GM19043 (cell line): ENCODE measurements around the gene ABCA8.

ENCODE experiments used
- ATAC-seq: cut with Tn5 transposase; IDR thresholded peaks from one replicate; pipeline ENCODE4 v1.9.1; 2021; ENCODE audit warnings: low read depth; ENCODE audit not compliant: unreplicated experiment

The ABCA8 gene

DNA sequence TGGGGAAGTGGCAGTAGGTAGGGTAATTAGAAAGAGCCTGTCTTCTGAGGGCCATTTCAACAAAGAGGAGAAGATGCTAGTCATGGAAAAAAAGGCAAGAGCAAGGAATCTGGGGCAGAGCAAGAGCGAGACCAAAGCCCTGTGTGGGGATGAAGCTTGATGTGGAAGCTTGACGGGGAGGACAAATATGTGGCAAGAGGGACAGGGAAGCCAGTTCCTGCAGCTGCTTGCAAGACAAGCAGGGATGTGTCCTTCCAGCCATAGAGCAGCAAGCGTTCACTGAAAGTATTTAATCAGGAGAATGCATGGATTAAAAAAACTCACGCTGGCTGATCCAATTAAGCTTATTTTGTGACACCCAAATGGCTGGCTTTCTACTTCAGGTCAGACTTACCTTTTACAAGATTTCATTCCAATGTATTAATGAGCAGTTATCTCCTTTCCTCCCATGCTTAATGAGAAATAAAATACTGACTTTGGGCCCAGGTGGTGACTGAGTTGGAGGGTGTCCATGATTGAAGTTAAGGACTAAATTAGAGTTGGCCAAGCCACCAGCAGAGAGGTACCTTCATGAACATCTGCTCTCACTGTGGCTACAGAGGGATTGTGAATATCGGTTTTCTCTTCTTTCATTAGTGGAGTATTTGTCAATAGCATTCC is 76.8 kb downstream of the ABCA8 start:
- ATAC-seq = no peak

GRCh38 chr17:68871447-68871846 is 83.7 kb downstream of the ABCA8 start:
- no peak for ATAC-seq

DNA sequence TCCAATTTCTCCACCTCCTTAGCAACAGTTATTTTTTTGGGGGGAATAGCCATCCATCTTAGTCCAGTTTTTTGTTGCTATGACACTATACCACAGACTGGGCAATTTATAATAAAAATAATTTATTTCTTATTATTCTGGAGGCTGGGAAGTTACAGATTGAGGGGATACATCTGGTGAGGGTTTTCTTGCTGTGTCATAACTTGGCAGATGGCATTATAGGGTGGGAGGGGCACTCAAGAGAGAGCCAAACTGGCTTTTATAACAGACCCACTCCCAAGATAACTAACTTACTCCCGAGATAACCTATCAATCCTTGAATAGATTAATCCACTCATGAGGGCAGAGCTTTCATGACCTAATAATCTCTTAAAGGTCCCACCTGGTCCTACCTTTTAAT is 84.2 kb downstream of the ABCA8 start:
- ATAC-seq = no peak

GRCh38 chr17:68870161-68870826 is 84.9 kb downstream of the ABCA8 start:
- no peak for ATAC-seq

DNA sequence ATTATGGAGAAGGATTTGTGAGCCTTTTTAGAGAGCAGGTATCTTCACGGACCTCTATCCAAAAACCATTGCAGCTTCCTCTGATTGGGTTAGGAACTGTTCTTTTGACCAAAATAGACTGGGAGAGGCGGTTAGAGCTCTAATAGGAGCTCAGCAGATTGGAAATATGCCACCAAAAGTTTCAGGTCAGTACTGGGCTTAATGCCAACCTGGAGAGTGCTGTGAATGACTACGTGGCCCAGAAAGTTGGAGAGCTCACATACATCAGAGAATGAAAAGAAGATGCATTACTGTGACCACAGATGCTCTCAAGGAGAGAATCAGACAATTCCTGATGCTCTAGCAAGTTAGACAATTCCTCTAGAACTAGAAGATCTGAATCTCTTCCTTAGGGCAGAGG is 86.5 kb downstream of the ABCA8 start:
- ATAC-seq = no peak

DNA sequence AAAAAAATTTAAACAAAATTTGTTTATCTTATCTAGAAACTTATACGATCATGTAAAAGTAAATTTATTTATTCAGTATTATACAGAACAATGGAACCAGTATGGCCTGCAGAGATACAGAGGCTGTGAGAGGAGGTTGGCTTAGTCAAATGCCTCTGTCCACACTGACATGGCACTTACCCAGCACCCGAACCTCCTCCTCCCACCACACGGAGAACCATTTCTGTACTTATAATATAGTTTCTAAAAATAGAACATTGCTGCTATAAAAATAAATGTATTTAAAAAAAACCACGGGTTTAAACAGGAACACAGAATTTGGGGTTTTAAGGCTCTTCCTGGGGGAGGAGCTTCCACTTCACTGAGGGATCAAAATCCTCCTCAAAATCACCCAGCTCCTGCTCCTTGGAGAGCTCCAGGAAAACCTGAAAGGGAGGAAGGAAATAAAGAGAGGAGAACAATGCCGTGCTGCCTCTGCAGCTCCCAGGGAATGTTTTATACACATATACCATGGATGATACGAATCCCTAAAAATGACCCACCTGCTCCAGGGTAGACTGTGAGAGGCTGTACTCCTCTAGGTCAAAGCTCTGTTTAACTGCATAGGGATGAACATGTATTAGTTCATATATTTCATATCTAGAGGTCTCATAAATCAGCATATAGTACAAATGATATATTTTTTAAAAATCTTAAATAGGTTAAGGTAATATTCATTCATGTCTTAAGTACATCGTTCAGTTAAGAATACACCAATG is 87.3 kb downstream of the ABCA8 start:
- ATAC-seq = no peak

- ATAC-seq = no peak
Measured at GRCh38 chr17:68865584-68865983, 89.6 kb downstream of the ABCA8 start.

DNA sequence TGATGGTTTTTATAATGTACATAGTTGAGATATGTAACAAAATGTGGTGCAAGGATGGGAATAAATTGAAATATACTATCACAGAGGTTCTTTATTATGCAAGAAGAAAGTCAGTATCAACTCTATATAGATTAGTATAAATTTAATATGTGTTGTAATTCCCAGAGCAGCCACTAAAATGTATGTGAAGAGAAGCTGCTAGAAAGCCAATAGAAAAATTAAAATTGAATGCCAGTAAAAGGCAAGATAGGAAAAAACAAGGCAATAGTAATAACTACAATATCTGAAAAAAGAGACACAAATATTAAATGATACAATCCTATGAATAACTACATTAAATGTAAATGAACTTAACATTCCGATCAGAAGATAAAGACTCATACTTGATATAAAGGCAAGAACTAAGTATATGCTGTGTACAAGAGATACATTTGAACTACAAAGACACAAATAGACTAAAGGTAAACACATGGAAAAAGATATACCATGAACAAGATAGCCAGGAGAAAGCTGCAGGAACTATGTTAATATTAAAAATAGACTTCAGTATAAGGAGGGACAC is 92.0 kb downstream of the ABCA8 start:
- no peak for ATAC-seq

DNA sequence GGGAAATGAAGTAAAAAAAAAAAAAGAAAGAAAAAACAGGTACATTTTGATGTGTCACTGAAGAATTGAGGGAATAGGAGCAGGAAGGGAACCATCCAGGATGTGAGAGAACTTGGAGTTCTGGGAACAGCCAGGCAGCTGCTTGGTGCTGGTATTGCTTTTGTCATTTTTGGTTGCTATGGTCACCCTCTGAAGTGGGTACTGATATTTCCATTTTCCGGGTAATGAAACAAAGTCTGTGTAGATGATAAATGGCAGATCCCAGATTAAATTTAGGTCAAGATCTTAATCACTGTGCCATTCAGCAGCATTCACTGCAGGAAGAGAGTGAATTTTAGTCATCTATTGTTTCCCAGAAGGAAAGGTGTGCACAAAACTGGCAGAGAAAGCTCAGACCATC is 93.6 kb downstream of the ABCA8 start:
- ATAC-seq = no peak

DNA sequence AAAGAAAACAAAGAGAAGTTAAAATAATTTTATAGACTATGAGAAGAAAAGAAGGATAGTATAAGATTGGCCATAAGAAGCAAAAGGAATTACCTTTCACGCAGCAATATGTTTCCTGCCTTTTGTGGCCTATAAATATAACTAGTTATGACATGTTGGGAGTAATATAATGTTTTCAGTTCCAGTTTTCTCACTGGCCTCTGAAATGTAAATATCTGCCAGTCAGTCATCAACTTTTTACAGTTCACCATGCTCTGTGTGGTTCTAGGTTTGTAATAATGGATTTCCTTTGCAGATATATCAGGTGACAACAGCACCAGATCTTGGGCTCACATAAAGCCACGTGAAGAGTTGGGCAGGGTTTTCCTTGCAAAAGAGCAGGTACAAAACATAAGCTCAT is 94.3 kb downstream of the ABCA8 start:
- no peak for ATAC-seq

DNA sequence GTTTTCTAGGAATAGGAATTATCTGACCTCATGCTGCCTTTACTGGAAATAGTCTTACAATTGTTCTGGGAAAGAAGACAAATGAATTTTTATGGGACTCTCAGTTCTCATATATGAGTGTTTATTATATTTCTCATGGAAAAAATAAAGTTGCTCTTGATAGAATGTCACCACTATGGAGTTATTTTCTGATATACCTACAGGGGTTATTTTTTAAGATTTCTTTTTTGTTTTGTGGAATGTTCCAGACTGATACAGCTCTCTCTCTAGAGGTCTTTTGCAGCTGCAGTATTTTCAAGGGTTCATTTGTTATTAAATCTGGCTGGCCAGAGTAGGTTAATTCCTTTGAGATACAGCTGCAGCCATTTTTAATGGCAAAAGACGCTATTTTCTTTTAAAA is 100.7 kb downstream of the ABCA8 start:
- no peak for ATAC-seq

DNA sequence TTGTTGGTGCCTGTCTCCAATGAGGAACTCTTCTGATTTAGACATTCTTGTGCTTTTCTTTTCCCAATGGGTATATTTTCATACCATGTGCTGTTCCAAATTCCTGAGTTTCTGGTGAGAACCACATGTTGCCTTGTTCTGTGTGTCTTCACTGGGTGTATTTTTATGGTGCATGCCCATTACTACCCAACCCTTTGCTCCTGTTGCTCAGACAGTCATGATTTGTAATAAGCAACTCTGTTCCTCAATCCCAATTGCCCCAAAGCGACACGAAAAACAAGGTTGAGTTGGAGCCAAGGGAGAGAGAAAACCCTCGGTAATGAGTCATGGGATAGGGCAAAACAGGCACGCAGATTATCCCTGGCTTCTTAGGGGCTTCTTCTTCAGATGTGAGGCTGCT is 101.8 kb downstream of the ABCA8 start:
- no peak for ATAC-seq

- ATAC-seq = no peak
Measured at GRCh38 chr17:68853036-68853435, 102.2 kb downstream of the ABCA8 start.

DNA sequence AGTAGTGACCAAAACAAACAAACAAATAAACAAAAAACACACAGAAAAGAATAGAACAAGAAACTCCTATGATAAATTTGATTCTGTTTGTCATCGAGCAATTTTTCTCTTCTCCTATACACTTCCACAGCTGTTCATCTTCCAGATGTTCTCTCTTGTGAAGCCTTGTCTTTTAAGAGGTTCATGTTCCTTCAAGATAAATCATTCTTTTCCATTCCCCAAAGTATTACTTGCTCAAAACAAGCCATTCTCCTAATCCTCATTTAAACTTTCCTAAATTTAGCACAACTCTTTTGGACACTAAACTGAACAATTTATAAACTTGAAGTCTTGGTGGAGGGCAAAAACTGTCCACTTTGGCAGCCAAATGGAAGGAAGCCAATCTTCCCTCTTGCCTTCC is 103.3 kb downstream of the ABCA8 start:
- no peak for ATAC-seq

DNA sequence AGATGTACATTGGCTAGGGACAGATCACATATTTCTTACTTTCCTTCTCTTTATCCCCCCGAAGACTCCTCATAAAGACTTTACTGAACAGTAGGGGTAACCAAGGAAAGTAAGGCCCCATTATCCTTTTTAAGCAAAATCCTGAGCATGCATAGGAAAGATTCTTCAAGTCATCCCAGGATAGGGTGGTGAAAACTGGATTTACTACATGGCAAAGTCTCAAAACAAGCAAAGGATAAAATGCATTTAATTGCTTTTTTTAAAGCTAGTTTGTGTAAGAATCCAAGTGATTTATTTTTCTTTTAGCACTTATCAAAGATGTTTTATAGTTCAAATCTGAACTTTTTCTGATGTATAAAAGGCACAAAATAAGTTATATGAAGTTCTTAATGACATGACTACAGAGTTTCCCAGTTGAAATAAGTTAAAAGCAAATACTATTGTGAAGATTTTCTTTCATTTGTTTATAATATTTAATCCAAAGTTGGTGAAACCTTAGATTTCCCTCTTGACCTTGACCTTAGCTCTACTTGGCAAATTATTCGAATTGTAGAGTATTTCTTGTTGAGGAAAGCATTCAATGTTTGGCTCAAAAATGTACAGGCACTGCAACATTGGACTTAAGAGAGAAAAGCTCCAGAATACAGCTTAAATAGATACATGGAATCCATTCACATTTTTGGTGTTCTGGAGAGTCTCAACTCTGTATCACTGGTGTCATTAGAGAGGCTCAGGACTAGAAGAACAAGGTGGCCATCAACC is 104.3 kb downstream of the ABCA8 start:
- ATAC-seq = no peak

DNA sequence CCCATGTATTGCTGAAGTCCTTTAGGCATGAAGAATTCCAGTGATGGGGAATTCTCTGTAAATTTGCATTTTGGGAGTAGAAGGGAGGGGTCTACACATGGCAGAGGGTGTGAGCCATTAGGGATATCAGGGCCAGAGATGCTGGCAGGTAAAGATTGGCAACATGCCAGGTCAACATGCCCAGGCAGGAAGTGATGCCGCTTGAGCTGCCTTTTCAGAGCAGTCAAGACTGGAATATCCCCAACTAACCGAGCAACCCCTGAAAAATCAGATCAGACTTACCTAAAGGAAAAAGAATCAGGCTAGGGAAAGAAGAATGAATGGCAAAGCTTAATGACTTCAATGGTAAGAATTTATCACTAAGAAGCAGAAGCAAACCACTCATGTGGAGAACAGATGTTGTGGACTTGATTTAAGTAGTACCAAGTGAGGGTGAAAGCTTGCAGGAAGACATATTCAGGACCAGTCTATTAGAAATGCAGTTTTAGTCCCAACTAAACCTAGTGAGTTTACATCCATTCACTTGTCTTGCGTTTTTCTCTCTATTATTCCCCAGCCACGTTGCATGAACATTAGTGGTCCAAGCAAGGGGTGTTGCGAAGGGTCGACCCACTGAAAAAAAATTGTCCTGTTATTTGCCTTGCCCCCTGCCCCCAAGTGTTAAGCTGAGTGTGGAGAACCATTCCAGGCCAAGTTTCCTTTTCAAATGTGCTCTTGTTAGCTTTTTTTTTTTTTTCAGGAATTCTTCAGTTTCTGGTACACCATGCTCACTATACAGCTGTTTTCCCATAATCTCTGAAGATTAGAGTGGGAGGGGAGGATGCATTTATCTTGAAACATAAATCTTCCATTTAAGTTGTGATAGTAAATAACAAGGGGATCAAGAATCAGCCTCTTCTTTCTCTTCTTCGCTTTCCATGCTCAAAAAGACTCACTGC is 105.2 kb downstream of the ABCA8 start:
- no peak for ATAC-seq

GRCh38 chr17:68847711-68848110 is 107.5 kb downstream of the ABCA8 start:
- no peak for ATAC-seq

GRCh38 chr17:68843522-68843921 is 111.7 kb downstream of the ABCA8 start:
- no peak for ATAC-seq

DNA sequence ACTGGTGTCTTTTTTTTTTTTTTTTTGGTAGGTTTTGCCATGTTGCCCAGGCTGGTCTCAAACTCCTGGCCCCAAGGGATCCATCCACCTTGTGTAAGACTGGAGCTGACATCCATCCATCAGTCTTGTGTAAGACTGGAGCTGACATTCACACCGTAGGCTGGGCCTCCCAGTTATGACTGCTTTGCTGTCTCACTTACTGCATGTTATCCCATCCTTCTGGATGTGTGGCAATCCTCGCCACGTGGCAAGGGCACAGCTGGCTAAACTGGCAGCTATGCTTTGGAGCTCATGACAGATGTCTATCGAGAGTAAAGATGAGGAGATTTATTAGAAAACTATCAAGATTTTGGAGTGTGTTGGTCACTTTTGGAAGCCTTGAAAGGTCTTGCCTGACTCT is 115.1 kb downstream of the ABCA8 start:
- no peak for ATAC-seq

- no peak for ATAC-seq
Measured at GRCh38 chr17:68835071-68835470, 120.1 kb downstream of the ABCA8 start.
